ENCODE data around the gene POU2AF1. TPM values are rescaled to one million over a fixed set of nuclear protein-coding genes. Genes with fewer than 3 reads are reported as not detected.

Gene POU2AF1
- total and polyA plus RNA-seq, 4 donors: 0.21 to 2.0 (median 0.83) TPM

DNA sequence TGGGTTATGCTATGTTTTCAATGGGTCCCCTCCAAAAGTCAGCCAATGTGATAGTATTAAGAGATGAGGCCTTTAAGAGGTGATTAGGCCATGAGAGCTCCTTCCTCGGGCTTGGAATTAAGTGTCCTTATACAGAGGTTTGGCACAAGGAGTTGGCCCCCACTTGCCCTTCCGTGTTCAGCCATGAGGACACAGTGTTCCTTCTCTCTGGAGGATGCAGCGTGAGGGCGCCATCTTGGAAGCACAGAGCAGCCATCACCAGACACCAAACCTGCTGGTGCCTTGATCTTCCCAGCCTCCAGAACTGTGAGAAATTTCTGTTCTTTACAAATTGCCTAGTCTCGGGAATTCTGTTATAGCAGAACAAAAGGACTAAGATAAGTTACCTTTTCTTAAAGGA lies 53.8 kb downstream of the POU2AF1 start (continued):
- TF ChIP-seq ZBTB33 (IDR thresholded peaks at IDR 0.05): no peak

GRCh38 chr11:111324277-111324720 lies 54.8 kb downstream of the POU2AF1 start:
- no peak overlapping the region for H3K9ac ChIP-seq (ENCODE audit: low read depth in 1 of 2, low read length in 2 of 2)
- no peaks in the 10 kb centered on the region for H3K27me3 ChIP-seq (ENCODE audit: control insufficient read depth in 4 of 4, insufficient read depth in 4 of 4, low read length in 3 of 4)
- WGBS: 85% methylated on average over 5 of the region's 5 CpGs
- no peak for DNase-seq (ENCODE audit: low spot score)
- peaks cover 2 to 20% (median 10%) of the 10 kb centered on the region in 4 donors for H3K4me1 ChIP-seq (ENCODE audit: control insufficient read depth in 4 of 4, insufficient read depth in 4 of 4, low read length in 3 of 4)
- H3K27ac ChIP-seq (ENCODE audit: low read depth in 1 of 2, low read length in 2 of 2): no peak overlapping the region
- H3K9me3 ChIP-seq (ENCODE audit: control insufficient read depth in 4 of 4, low read length in 3 of 4): no peaks in the 10 kb centered on the region
- TF ChIP-seq EGR1 (IDR thresholded peaks at IDR 0.05; ENCODE audit: low read depth in 2 of 2) (no peak), CTCF (IDR thresholded peaks at IDR 0.05; ENCODE audit: low read depth, low read length, missing input control) (no peak), HNF4G (IDR thresholded peaks at IDR 0.05) (no peak), YY1 (IDR thresholded peaks at IDR 0.05) (no peak), NR2F2 (IDR thresholded peaks at IDR 0.05) (no peak), SP1 (IDR thresholded peaks at IDR 0.05) (no peak), ATF3 (IDR thresholded peaks at IDR 0.05) (no peak), RAD21 (IDR thresholded peaks at IDR 0.05) (no peak), TAF1 (conservative IDR thresholded peaks at IDR 0.05) (no peak), GABPA (IDR thresholded peaks at IDR 0.05 in 1 of 2, conservative IDR thresholded peaks at IDR 0.05 in 1 of 2) (no peak), ZBTB33 (IDR thresholded peaks at IDR 0.05) (no peak), RXRA (IDR thresholded peaks at IDR 0.05) (no peak), FOXA2 (IDR thresholded peaks at IDR 0.05) (no peak)
- TF ChIP-seq, protein P1, sequence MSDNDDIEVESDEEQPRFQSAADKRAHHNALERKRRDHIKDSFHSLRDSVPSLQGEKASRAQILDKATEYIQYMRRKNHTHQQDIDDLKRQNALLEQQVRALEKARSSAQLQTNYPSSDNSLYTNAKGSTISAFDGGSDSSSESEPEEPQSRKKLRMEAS (IDR thresholded peaks at IDR 0.05): no peak
- no peak overlapping the region for H3K4me3 ChIP-seq (ENCODE audit: low read depth in 1 of 3, low read length in 3 of 3)
- H3K36me3 ChIP-seq (ENCODE audit: control insufficient read depth in 4 of 4, insufficient read depth in 3 of 4, low read depth in 1 of 4, low read length in 3 of 4): no peaks in the 10 kb centered on the region

DNA sequence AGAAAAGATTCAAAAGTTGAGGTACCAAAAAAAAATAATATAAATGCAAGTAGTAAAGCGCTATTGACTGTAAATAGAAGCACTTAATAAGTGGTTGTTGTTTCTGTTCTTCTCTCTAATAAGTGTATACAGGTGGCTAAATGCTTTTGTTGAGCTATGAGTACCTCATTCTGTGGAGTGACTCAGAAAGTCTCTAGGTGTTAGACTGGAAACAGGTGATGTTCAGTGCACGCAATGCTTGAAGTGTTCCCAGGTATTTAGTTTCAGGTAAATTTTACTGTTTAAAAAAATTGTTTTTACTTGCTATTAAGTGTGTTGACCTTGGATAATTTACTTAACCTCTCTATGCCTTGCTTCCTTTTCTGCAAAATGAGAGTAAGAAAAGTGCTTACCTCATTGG lies 56.5 kb downstream of the POU2AF1 start:
- Histone ChIP-seq H3K9ac (ENCODE audit: low read depth in 1 of 2, low read length in 2 of 2) (no peak overlapping the region), H3K27me3 (ENCODE audit: control insufficient read depth in 4 of 4, insufficient read depth in 4 of 4, low read length in 3 of 4) (no peaks in the 10 kb centered on the region), H3K9me3 (ENCODE audit: control insufficient read depth in 4 of 4, low read length in 3 of 4) (no peaks in the 10 kb centered on the region), H3K4me1 (ENCODE audit: control insufficient read depth in 4 of 4, insufficient read depth in 4 of 4, low read length in 3 of 4) (peaks cover 0 to 13% (median 5%) of the 10 kb centered on the region in 4 donors), H3K4me3 (ENCODE audit: low read depth in 1 of 3, low read length in 3 of 3) (no peak overlapping the region), H3K36me3 (ENCODE audit: control insufficient read depth in 4 of 4, insufficient read depth in 3 of 4, low read depth in 1 of 4, low read length in 3 of 4) (no peaks in the 10 kb centered on the region), H3K27ac (ENCODE audit: low read depth in 1 of 2, low read length in 2 of 2) (no peak overlapping the region)
- WGBS: 98% methylated on average over 2 of the region's 2 CpGs
- DNase-seq (ENCODE audit: low spot score): no peak
- TF ChIP-seq GABPA (IDR thresholded peaks at IDR 0.05 in 1 of 2, conservative IDR thresholded peaks at IDR 0.05 in 1 of 2) (no peak), JUND (IDR thresholded peaks at IDR 0.05) (no peak), HNF4A (conservative IDR thresholded peaks at IDR 0.05) (no peak), FOXA1 (IDR thresholded peaks at IDR 0.05) (no peak), NR2F2 (IDR thresholded peaks at IDR 0.05) (no peak), CTCF (IDR thresholded peaks at IDR 0.05; ENCODE audit: low read depth, low read length, missing input control) (no peak), RXRA (IDR thresholded peaks at IDR 0.05) (no peak), SP1 (IDR thresholded peaks at IDR 0.05) (no peak), FOXA2 (IDR thresholded peaks at IDR 0.05) (no peak)
- TF ChIP-seq, protein P2, sequence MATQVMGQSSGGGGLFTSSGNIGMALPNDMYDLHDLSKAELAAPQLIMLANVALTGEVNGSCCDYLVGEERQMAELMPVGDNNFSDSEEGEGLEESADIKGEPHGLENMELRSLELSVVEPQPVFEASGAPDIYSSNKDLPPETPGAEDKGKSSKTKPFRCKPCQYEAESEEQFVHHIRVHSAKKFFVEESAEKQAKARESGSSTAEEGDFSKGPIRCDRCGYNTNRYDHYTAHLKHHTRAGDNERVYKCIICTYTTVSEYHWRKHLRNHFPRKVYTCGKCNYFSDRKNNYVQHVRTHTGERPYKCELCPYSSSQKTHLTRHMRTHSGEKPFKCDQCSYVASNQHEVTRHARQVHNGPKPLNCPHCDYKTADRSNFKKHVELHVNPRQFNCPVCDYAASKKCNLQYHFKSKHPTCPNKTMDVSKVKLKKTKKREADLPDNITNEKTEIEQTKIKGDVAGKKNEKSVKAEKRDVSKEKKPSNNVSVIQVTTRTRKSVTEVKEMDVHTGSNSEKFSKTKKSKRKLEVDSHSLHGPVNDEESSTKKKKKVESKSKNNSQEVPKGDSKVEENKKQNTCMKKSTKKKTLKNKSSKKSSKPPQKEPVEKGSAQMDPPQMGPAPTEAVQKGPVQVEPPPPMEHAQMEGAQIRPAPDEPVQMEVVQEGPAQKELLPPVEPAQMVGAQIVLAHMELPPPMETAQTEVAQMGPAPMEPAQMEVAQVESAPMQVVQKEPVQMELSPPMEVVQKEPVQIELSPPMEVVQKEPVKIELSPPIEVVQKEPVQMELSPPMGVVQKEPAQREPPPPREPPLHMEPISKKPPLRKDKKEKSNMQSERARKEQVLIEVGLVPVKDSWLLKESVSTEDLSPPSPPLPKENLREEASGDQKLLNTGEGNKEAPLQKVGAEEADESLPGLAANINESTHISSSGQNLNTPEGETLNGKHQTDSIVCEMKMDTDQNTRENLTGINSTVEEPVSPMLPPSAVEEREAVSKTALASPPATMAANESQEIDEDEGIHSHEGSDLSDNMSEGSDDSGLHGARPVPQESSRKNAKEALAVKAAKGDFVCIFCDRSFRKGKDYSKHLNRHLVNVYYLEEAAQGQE (IDR thresholded peaks at IDR 0.05): no peak

All from liver (tissue), 9 donors.